ENCODE results near the gene STX19. TPM values are rescaled to one million over a fixed set of nuclear protein-coding genes. Genes with fewer than 3 reads are reported as not detected.

The STX19 gene
- total RNA-seq, 1 donor from 2014 or later: not detected

DNA sequence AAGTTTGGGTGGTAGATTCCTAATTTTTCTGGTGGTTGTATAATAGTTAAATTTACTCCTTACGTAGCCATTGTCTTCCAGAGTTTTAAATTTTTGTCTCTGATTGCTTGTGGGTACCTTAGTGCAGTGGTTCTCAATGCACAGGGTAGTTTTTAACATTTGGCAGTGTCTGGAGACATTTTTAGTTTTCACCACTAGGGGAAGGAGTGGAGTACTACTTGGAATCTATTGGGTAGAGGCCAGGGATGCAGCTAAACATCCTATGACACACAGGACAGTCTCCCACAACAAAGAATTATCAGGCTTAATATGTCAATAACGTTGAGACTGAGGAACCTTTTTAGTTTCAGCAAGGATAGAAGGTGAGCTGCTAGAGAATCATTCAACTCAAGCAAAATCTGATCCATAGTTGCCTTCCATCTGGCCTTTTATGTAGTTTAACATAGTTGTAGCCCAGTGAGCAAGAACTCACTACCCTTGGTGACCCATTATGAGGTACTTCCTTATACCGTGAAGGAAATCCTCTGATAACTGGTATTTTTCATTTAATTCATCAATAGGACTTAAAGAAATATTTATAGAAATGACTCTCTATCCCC lies 8.6 kb upstream of the STX19 start:
- peak; percentile 83 for ATAC-seq
- no peak for DNase-seq (ENCODE audit: low spot score)

DNA sequence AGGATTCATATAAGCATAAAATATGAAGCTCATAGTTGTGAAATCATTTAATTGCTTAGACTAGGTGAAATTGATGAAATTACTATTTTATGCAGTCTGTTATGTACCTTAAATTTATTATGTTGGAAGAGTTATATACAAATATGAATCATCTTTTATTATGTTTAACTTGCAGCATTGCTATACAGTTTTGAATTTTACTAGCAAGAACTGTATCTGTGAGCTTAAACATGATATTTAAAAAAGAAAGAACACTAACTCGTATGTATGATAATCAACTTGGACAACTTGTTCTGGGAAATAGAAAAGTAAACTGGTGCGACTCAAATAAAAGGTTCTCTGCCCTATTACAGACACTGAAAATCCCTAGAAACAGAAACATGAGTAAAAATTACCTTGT lies 1.8 kb downstream of the STX19 start:
- DNase-seq (ENCODE audit: low spot score) (no peak), ATAC-seq (no peak)

DNA sequence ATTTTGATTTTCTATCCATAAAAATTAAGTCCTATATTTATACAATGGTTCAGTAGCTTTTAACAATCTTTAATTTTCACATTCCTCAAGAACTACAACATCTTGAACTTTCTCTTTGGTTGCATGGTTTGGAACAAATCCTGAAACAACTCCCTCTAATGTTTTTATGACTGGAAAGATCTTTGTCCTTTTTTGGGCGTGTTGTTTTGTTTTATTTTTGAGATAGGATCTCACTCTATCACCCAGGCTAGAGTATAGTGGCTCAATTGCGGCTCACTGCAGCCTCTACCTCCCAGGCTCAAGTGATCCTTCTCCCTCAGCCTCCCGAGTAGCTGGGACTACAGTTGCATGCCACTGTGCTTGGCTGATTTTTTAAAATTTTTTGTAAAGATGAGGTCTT lies 4.0 kb downstream of the STX19 start:
- DNase-seq (ENCODE audit: low spot score) (no peak), ATAC-seq (no peak)

DNA sequence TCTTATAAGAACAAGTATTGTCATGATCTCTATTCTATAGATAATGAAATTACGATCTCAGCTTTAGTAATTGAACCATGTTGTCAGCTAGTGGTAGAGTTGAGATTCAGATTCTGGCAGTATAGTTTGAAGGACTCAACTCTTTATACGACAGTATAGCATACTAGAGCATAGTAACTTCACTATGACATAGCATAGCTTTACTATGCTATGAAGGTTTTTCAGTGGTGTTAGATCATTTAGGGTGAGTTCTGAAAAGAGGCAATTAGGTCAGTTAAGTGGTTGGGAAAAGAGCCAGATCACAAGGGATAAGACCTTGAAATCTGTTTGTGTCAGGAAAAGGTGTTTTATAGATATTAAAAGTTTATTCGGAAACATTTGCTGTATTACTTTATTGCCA lies 8.1 kb downstream of the STX19 start:
- no peak for DNase-seq (ENCODE audit: low spot score)
- ATAC-seq: no peak

DNA sequence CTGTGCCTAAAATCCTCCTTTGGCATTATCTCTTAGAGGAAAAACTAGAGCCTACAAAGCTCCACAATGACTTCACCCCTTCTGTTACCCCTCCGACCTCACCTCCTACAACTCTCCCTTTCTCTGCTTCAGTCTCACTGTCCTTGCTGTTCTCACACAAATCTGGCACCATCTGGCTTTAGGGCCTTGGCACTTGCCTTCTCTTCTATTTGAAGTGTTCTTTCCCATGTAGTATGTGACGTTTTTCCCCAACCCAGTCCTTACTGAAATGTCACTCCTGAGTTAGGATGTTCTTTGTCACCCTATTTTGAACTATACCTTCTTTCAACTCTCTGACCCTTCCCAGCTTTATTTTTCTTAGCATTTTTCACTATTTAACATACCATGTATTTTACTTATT lies 8.7 kb downstream of the STX19 start:
- no peak for DNase-seq (ENCODE audit: low spot score)

DNA sequence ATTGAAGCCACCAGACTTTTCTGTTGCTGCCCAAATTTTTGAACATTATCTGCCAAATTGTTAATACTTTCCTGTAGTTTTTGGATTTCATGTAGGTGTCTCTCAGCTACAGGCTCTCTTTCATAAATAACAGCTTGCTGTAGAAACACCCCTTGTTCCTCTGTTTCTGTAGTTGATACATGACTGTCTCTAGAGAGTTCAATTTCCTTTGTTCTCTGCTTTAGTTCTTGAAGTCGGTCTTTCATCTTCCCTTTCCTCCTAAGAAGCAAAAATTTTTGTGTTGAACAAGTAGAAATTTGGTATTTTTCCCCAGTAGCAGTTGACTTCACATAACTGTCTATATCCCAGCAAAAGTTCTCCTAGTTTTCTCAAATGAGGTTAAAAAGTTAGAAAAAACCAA lies 13.4 kb downstream of the STX19 start:
- ATAC-seq: no peak
- DNase-seq (ENCODE audit: low spot score): no peak

More for the DNA sequence above, 8.7 kb downstream of the STX19 start:
- no peak for ATAC-seq

DNA sequence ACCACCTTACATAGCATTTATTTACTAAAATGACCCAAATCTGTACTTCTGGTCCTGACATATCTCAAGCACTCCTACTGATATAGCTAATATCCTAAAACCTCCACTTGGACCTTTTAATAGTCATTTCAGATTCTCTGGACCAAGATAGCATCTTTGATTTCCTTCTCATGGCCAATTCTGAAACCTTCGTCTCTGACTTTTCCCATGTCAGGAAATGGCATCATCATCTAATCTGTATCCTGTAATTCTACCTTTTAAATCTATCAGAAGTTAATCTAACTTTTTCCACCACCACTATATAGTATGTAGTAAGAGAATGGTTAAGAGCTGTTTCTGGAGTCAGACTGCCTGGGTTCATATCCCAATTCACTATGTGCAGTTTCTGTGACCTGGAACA lies 16.2 kb downstream of the STX19 start:
- DNase-seq (ENCODE audit: low spot score): no peak
- ATAC-seq: no peak

DNA sequence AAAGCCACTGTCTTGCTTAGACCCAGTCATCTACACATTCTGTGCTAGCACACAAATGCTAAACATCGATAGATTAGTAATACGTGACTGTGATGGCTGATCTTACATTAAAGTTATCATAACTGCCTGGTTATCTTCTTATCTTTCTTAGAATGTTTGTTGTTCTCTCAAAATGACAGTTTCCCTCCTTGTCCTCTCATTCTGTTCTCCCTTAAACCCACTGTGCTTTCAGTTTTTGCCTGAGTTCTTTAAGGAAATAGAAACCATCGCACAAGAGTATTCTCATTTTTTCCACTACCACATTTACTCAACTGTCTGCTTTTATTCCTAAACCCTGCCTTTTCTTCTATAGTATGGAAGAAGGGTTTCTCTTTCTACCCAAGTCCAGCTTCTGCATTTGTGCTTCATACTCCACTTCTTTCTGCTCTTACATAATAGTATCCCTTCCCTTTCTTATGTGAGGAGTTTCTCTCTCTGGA lies 17.1 kb downstream of the STX19 start:
- DNase-seq (ENCODE audit: low spot score): no peak
- no peak for ATAC-seq

DNA sequence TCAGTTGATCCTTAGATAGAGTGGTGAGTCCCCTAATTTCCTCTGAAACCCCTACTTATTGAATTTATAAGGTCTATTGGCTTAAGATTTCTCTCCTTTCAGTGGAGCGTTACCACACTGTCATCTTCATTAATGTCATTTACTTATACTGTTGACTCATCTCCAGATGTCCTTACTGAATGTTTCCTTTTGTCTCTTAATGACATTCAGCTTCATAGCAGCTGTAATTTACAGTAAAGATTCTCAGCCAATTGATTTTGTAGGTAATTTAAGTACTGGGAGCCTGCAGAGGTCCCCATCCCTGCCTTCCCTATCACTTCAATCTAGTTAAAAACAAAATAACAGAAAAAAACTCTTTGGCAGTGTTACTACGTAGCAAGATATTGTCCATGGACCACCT lies 18.8 kb downstream of the STX19 start:
- DNase-seq (ENCODE audit: low spot score): no peak
- ATAC-seq: no peak

DNA sequence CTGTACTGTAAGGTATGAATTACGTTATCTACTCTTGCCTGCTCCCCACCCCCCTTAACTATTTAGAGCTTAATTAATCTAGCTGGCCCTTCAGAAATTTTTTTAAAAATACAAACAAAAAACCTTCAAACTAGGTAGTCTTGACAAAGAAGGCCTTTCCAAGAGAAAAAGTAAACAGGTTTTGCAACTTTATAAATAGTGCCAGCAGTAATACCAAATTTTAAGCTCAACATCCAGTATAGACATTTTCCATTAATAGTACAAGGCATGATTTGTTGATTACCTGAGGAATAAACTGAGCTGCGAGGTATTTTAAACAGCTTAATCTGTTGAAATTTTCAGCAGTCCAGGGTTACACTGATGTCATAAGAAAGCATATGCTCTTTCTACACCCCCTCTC lies 20.1 kb downstream of the STX19 start:
- peak; percentile 66 for ATAC-seq
- DNase-seq (ENCODE audit: low spot score): no peak

DNA sequence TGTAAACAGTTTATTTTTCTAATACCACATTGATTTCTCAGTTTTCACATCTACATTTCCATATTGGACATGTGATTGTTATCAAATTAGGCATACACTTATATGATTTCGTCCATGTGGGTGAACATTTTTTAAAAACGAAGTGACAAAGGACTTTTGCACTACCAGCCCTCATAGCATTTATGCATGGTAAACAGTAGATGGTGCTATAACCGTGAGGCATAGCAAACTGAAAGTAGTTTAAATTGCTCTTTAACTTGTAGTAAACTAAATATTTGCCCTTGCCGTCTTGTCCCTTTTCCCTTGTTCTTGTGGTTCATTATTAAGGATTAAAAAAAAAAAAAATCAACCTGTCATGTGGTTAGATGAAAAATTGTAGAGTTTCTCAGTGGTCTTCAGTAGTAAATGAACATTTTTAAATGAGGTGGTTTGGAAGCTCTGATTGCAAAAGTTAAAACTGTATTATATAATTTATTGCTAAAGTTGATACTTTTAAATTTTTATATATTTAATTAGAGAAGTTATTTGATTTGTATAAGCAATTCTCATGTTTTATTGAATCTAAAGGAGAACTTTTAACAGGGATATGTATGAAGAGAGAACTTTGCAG lies 24.0 kb downstream of the STX19 start:
- DNase-seq (ENCODE audit: low spot score) (no peak), ATAC-seq (peak; percentile 97)

DNA sequence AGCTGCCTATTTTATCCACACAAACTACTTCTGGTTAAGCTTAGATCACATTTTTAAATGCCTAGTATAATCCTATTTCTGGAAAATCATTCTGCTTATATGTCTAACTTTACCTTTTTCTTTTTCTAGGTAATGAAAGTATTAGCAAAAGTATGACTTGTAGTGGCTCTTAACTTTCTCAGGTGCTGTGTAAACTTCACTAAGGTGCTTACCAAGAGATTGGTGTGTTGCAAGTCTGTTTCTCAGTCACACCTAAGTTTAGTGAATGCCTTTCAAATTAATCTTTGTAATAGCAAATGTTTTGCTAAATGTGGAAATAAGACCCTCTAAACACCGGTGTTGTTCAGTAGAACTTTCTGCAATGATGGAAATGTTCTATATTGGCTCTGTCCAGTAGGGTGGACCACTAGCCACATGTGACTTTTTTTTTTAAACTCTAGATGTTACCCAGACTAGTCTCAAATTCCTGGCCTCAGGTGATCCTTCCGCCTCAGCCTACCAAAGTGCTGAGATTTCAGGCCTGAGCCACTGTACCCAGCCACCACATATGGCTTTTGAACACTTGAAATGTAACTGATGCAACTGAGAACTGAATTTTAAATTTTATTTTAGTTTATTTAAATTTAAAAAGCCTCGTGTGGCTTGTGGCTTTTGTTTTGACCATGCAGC lies 26.4 kb downstream of the STX19 start:
- no peak for ATAC-seq
- no peak for DNase-seq (ENCODE audit: low spot score)

DNA sequence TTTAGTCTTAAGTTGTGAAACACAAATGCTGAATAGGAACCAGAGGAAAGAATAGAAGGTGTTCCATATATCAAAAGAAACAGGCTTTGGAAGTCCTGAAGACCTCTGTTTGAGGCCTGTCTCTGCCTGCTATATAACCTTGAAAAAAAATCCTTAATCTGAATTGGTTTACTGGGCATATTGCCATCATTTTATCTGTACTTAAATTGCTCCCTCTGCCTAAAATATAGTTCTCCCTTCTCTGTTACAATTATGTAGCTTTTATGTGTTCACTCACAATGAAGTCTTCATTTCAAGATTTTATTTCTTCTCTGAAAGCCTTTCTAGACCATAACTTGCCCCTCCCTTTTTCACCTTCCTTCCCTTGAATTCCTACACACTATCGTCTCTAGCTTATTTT lies 27.2 kb downstream of the STX19 start:
- ATAC-seq: no peak
- DNase-seq (ENCODE audit: low spot score): no peak

DNA sequence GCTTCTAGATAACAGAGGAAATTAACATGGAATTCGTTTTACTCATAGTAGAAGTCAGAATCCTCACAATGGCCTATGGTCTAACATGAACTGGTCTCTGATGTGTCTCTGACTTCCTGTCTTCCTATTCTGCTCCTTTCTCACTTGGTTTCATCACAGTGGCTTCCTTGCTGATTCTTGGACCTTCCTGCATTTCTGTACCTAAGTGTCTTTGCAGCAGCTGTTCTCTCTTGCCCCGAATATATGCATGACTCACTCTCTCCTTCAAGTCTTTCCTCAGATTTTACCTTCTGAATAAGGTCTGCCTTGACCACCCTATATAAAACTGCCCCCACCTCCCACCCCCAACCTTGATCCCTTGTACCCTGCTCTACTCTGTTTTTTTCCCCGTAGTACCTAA lies 34.3 kb downstream of the STX19 start:
- no peak for DNase-seq (ENCODE audit: low spot score)
- no peak for ATAC-seq

DNA sequence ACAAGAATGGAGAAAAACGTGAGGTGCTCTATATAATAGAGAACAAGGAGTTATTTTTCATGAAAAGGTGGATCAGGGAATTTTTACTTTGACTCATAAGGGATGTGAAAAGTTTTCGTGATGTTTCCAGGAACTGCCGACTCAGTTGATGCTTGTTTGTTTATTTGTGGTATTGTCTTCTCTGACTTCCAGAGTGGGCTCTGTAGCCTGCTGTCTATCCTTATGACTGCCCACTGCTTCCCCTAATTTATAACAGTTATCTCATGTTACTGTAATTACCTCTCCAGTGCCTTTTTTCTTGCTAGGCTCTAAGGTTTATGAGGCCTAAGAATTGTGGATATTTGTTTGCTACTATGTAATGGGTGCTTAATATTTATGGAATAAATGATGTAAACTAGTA lies 36.2 kb downstream of the STX19 start:
- no peak for DNase-seq (ENCODE audit: low spot score)
- ATAC-seq: no peak

DNA sequence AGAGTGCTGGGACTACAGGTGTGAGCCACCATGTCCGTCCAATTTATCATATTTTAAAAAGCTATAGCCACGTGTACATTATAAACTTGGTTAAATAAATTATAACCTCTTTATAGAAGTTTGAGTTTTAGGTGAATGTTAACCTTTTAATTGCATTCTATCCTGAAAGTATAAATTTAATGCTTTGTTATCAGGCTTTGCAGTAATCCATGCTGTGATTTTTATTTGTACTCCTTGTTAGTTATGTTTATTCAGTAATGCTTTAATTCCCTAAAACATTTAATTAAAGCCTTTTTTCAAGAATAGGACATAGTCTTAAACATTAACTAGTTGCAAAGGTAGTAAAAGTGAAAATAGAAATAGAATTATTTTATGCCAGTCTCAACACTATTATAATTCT lies 36.8 kb downstream of the STX19 start:
- no peak for ATAC-seq
- no peak for DNase-seq (ENCODE audit: low spot score)

DNA sequence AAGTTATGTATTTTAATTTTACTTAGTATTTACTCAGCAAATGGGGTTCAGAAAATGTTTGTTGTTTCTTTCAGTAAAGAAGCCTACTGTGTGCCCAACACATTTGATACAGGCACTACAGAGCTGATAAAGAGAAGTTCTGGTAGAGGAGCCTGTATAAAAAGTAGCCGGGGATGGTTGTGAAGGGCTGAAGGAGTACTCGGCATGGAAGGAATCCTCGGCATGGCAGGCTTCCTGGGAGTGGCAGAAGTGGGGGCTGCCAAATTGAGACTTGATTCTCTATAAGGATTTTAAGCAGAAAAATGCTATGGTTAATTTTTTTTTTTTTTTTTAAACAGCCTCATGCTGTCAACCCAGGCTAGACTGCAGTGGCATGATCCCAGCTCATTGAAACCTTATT lies 39.2 kb downstream of the STX19 start:
- DNase-seq (ENCODE audit: low spot score) (no peak), ATAC-seq (no peak)

DNA sequence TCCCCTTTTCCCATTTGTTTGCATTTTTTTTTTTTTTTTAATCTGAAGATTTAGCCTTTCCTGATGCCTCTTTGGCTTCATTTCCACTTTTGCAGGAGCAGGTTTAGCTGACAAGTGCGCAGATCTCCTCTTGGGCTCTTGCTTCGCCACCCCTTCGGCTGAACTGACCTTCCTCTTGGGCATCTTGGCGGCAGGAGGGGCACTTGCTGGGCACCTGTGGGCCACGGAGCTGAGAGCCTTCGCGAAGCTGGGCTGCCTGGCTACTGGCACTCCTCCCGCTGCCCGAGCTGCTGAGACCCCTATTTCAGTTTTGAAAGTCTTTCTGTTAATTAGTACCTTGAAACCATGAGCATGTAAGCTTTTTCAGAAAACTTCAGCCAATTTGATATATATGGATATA lies 39.6 kb downstream of the STX19 start:
- DNase-seq (ENCODE audit: low spot score): no peak
- no peak for ATAC-seq

DNA sequence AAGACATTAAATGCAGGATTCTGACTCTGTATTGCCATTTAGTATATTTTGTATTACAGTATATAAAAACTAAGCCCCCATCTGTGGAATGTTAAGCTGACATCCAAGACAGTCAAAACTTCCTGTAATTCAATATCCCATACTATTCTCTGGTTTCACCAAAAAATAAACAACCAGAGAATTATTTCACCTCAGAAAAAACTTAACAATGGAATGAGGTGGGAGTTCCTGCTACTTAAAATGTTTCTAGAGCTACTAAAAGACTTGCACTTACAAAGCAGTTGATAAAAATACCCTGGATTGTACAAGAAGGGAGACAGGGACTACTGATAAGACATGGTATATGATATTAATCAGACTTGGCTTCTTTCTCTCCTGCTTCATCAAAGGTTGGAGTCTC lies 40.1 kb downstream of the STX19 start:
- DNase-seq (ENCODE audit: low spot score) (no peak), ATAC-seq (no peak)

DNA sequence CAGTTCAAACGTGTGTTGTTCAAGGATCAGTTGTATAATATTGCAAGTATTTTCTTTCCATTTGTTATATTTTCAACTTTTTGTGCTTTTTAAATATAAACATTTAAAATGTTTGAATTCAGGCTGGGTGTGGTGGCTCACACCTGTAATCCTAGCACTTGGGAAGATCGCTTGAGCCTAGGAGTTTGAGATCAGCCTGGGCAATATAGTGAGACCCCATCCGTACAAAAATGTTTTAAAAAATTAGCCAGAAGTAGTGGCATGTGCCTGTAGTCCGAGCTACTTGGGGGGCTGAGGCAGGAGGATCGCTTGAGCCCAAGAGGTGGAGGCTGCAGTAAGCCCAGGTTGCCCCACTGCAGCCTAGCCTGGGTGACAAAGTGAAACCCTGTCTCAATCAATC lies 43.8 kb downstream of the STX19 start:
- ATAC-seq (no peak), DNase-seq (ENCODE audit: low spot score) (no peak)

DNA sequence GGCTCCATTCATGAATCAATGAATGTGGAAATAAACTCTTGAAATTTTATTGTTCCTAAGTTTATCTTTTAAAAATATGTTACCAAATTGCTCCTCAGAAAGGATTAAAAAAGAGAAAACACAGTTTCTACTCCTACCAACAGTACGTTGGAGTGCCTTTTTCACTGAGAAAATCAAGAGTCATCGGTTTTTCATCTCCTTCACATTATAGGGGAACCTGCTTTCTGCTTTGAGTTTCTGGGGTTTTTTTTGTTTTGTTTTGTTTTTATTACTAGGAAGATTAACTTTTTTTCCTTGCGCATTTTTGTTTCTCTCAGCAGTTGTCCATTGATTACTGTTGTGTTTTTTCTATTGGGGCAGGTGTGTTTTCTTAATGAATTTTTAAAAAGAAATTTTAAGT lies 45.0 kb downstream of the STX19 start:
- ATAC-seq (no peak), DNase-seq (ENCODE audit: low spot score) (no peak)

DNA sequence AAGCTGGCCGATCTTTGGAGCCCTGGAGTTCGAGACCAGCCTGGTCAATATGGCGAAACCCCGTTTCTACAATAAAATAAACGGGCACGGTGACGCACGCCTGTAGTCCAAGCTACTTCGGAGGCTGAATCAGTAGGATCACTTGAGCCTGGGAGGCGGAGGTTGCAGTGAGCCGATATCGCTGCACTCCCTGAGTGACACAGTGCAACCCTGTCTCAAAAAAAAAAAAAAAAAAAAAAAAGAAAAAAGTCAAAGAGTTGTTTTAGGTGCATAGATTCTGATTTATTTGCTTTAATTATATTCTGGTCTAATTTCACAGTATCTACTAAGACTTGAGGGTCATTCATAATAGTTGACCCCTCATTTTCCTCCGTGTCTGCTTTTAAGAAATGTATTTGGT lies 46.7 kb downstream of the STX19 start:
- ATAC-seq (no peak), DNase-seq (ENCODE audit: low spot score) (no peak)

Measured in left lobe of liver (tissue), 2 donors.